ENCODE data around the gene LZTR1.
"Not testable (repeated sequence)": the region's sequence is repeated elsewhere in the genome, so short reads cannot be mapped to it uniquely, and the experiment has no call there.

GRCh38 chr22:20935780-20936539 is 46.1 kb upstream of the LZTR1 start:
- not testable (repeated sequence) for TF ChIP-seq CTCF (IDR thresholded peaks at IDR 0.05; ENCODE audit: poor library complexity); EZH2 (IDR thresholded peaks at IDR 0.05; ENCODE audit: borderline replicate concordance); EZH2phosphoT487 (IDR thresholded peaks at IDR 0.05; ENCODE audit: low read depth, severe bottlenecking, unreplicated experiment)

Data from hepatocyte (in vitro differentiated cells).